Cardiac muscle cell (in vitro differentiated cells and primary cell): Measurements from ENCODE around the gene SEC14L1. TPM values are rescaled to one million over a fixed set of nuclear protein-coding genes. Genes with fewer than 3 reads are reported as not detected.
"Not testable (repeated sequence)": the region's sequence is repeated elsewhere in the genome, so short reads cannot be mapped to it uniquely, and the experiment has no call there.

Source experiments
- DNase-seq, 2 donors: peaks; one replicate each; pipeline versions ENCODE4 v3.0.0 to v3.0.0-alpha.2; 2010 to 2017; ENCODE audit warnings: low read depth in 1 of 2, low spot score in 1 of 2
- H3K27ac ChIP-seq: fragments of 200-600 bp; sonication (generic); 2 replicates; pipeline ENCODE4 v1.5.1; 2016
- H3K27me3 ChIP-seq: fragments of 200-600 bp; sonication (generic); 2 replicates; pipeline ENCODE4 v1.6.0; 2016; ENCODE audit warnings: control low read depth
- H3K36me3 ChIP-seq: fragments of 200-600 bp; sonication (generic); 2 replicates; pipeline ENCODE4 v1.5.1; 2016; ENCODE audit warnings: control low read depth
- H3K4me1 ChIP-seq: fragments of 200-600 bp; sonication (generic); 2 replicates; pipeline ENCODE4 v1.8.1; 2017; ENCODE audit warnings: low read depth, mild to moderate bottlenecking, mixed run types
- H3K4me3 ChIP-seq: fragments of 200-600 bp; sonication (generic); 2 replicates; pipeline ENCODE4 v1.5.1; 2016; ENCODE audit warnings: mild to moderate bottlenecking
- H3K9me3 ChIP-seq: fragments of 200-600 bp; sonication (generic); 2 replicates; pipeline ENCODE4 v1.5.1; 2017; ENCODE audit warnings: low read depth, mild to moderate bottlenecking, control low read depth
- polyA plus RNA-seq: library from polyadenylated mRNA; unstranded; fragments of >200 nt; fragmentation: Nextera tagmentation; extraction: Ambion mirVana; gene quantifications from 2 replicates; pipeline ENCODE4 v1.2.1, GENCODE V29; 2016
- total RNA-seq: library from RNA; depleted of rRNA; stranded (reverse); fragments of >200 nt; gene quantifications from 2 replicates; pipeline ENCODE4 v1.2.3, GENCODE V29; 2016
- TF ChIP-seq, protein P1 (sequence below): IDR thresholded peaks from 2 replicates; pipeline ENCODE4 v1.5.1; 2012; ENCODE audit warnings: low read depth, mild to moderate bottlenecking, low read length

The SEC14L1 gene
- total and polyA plus RNA-seq, 2 experiments from 2014 or later, result 25.5 to 30.0 TPM

DNA sequence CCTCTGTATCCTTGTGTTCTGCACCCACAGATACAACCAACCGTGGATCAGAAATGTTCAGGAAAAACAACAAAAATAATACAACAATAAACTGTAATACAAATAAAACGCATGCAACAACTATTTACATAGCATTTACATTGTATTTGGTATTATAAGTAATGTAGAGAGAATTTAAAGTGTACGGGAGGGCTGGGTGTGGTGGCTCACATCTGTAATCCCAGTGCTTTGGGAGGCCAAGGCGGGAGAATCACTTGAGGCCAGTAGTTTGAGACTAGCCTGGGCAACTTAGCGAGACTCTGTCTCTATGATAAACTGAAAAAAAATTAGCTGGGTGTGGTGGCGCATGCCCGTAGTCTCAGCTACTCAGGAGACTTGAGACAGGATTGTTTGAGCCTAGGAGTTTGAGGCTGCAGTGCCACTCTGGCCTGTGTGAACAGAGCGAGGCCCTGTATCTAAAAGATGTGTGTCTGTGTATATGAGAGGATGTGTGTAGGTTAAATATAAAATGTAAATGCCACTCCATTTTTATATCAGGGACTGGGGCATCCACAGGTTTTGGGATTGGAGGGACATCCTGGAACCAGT, 13.3 kb downstream of the SEC14L1 start:
- Histone ChIP-seq H3K4me3 (no peak overlapping the region), H3K4me1 (peaks cover 9% of the 10 kb centered on the region), H3K9me3 (no peaks in the 10 kb centered on the region), H3K27ac (no peak overlapping the region), H3K27me3 (no peaks in the 10 kb centered on the region), H3K36me3 (no peaks in the 10 kb centered on the region)
- no peak for DNase-seq
- TF ChIP-seq, protein P1, sequence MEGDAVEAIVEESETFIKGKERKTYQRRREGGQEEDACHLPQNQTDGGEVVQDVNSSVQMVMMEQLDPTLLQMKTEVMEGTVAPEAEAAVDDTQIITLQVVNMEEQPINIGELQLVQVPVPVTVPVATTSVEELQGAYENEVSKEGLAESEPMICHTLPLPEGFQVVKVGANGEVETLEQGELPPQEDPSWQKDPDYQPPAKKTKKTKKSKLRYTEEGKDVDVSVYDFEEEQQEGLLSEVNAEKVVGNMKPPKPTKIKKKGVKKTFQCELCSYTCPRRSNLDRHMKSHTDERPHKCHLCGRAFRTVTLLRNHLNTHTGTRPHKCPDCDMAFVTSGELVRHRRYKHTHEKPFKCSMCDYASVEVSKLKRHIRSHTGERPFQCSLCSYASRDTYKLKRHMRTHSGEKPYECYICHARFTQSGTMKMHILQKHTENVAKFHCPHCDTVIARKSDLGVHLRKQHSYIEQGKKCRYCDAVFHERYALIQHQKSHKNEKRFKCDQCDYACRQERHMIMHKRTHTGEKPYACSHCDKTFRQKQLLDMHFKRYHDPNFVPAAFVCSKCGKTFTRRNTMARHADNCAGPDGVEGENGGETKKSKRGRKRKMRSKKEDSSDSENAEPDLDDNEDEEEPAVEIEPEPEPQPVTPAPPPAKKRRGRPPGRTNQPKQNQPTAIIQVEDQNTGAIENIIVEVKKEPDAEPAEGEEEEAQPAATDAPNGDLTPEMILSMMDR, result no peak

DNA sequence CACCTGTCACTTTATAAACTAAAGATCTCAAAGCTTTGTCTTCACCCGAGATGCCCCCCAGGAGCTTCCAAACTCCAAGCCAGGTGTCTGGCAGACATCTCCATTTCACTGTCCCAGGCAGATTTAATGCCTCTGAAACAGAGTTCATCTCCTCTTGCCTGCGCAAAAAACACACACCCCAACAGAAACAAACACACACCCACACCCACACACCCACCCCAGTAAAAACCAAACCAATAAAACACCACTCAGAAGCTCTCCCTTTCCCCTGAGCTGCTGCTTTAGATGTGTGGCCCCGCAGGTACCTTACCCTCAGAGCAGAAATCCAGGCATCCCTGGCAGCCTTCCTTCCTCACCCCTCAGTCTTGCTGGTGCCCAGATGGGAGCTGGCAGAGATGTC, 14.4 kb downstream of the SEC14L1 start:
- no peak overlapping the region for H3K27ac ChIP-seq
- no peak for DNase-seq
- TF ChIP-seq, protein P1, result no peak
- H3K27me3 ChIP-seq, result no peaks in the 10 kb centered on the region
- H3K9me3 ChIP-seq, result no peaks in the 10 kb centered on the region
- H3K4me1 ChIP-seq, result peaks cover 11% of the 10 kb centered on the region
- no peak overlapping the region for H3K4me3 ChIP-seq
- H3K36me3 ChIP-seq, result no peaks in the 10 kb centered on the region

DNA sequence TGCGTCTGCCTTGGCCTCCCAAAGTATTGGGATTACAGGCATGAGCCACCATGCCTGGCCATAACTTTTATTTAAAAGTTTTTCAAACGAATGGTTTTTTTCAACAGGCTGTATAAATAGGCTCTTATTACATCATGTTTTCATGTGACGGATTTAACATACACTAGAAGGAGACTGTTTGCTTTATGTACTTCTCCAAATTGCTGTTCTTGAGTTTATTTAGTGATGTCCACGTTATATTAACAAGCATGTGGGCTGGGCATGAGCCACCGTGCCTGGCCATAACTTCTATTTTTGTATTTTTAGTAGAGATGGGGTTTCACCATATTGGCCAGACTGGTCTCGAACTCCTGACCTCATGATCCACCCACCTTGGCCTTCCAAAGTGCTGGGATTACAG, 17.0 kb downstream of the SEC14L1 start:
- H3K27me3 ChIP-seq, H3K27ac ChIP-seq, H3K9me3 ChIP-seq, H3K36me3 ChIP-seq, DNase-seq, H3K4me3 ChIP-seq: not testable (repeated sequence)
- peaks cover 18% of the 10 kb centered on the region for H3K4me1 ChIP-seq

DNA sequence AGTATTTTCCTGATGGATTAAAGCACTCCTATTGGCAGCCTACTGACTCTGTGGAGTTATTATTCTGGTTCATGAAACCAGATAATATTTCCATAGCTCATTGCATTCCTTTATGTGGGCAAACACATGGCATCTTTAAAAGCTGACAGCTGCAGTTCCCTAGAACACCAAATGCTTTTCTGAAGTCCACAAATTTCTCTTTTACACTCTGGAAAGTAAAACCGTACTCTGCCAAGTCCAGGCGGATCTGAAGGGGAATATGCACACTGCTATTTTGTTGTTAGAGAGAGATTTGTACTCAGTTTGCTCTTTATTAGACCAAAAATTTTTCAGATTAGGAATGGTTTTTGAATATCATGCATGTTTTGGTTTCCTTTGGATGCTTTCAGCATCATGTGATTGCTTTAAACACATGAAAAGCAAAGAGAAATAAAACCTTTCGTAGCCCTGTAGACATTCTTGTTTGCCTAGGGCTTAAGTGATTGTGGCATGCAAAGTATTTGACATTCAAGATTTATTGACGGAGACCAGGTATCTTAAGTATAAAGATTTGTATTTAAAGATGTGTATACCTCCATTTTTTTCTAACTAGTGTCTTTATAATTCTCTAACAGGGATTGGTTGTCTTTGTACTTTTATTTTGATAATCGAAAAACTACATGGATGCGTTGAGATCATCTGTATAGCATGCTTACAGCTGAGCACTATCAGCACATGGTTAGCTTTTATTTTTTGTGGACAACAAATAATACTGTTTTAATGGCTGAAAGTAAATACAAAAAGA, 19.5 kb downstream of the SEC14L1 start:
- no peak overlapping the region for H3K4me3 ChIP-seq
- no peaks in the 10 kb centered on the region for H3K9me3 ChIP-seq
- DNase-seq, result no peak
- H3K27ac ChIP-seq, result peak overlapping the region; percentile 77
- H3K4me1 ChIP-seq, result peaks cover 39% of the 10 kb centered on the region
- H3K27me3 ChIP-seq, result no peaks in the 10 kb centered on the region
- TF ChIP-seq, protein P1, result no peak
- no peaks in the 10 kb centered on the region for H3K36me3 ChIP-seq

DNA sequence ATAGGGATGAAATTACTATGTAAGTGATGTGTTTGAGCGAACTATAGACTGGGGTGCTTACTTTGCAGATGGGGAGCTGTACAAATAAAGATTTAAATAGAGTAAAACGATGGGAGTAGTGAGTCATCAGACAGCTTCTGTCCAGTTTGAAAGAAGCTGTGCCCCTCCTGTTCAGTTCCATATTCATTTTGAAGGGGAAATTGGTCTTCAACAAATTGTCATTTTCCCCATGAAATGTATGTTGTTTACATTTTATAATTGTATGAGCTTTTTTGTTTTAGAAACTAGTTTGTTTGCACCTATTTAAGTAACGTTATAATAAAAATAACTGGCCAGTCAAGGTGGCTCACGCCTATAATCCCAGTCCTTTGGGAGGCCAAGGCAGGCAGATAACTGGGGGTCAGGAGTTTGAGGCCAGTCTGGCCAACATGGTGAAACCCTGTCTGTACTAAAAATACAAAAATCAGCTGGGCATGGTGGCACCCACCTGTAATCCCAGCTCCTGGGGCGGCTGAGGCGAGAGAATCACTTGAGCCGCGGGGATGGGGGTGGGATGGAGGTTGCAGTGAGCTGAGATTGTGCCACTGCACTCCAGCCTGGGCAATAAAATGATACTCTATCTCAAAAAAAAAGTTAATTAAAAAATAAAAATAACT, 20.2 kb downstream of the SEC14L1 start:
- peaks cover 47% of the 10 kb centered on the region for H3K4me1 ChIP-seq
- no peak for DNase-seq
- H3K4me3 ChIP-seq, result no peak overlapping the region
- H3K36me3 ChIP-seq, result no peaks in the 10 kb centered on the region
- no peaks in the 10 kb centered on the region for H3K27me3 ChIP-seq
- H3K27ac ChIP-seq, result peak overlapping the region; percentile 77
- TF ChIP-seq, protein P1, result no peak
- H3K9me3 ChIP-seq, result no peaks in the 10 kb centered on the region

DNA sequence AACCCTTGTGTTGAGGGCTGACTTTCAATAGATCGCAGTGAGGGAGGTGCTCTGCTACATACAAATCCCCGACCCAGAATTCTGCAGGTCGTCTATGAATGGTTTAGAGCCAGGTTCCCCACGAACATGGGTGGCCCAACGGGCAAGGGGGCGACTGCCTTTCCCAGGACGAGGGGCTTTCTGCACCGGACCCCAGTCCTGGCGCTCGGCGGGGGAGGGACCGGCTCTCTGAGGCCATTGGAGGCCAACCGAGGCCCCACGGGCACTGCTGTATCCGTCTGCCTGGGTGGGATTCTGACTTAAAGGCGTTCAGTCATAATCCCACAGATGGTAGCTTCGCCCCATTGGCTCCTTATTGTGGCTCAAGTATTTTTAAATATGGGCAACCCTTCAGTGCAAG, 21.2 kb downstream of the SEC14L1 start:
- DNase-seq, result no peak
- Histone ChIP-seq H3K36me3 (no peaks in the 10 kb centered on the region), H3K4me3 (no peak overlapping the region), H3K27ac (no peak overlapping the region), H3K4me1 (peaks cover 47% of the 10 kb centered on the region), H3K27me3 (no peaks in the 10 kb centered on the region), H3K9me3 (no peaks in the 10 kb centered on the region)
- TF ChIP-seq, protein P1, result no peak
